GM19372 (cell line): ENCODE data around the gene SYT8.

Experiments
- ATAC-seq: cut with Tn5 transposase; IDR thresholded peaks from one replicate; pipeline ENCODE4 v1.9.1; 2021; ENCODE audit warnings: mild to moderate bottlenecking, low read depth, moderate library complexity; ENCODE audit not compliant: unreplicated experiment

SYT8 gene

GRCh38 chr11:1856306-1857005 is 21.7 kb downstream of the SYT8 start:
- no peak for ATAC-seq

GRCh38 chr11:1857064-1857463 is 22.3 kb downstream of the SYT8 start:
- no peak for ATAC-seq

DNA sequence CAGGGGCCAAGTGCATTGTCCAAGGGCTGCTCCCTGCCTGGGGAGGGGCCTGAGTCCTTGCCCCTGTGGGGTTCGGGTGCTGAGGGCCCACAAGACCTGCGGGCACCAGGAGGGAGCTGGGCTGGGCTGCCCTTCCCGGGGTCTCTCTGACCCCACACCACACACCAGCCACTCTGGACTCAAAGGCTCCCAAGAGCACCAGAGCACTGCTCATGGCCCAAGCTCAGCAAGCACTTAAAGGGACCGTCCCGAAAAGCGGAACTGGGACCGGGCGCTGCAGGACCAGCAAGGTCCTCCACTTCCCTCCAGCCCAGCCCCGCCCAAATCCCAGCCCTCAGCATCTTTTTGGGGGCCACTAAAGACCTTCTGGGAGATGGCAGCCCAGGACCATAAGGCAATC is 23.4 kb downstream of the SYT8 start:
- no peak for ATAC-seq

DNA sequence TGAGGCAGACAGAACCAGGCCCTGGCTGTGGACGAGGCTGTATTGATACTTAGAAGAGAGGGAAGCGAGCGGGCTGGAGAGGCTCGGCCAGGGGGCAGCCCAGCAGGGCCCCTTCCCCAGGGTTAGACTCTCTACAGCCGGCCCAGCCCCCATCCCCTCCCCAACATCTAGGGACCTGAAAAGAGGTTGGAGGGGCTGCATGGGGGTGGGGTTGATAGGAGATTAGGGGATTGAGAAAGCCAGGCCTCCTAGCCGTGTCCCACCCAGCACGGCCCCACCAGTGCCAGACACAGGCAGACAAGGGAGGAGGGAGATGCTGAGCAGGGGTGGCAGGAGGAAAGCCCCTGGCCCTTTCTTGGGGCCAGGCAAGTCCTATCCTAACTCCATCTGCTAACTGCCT is 23.8 kb downstream of the SYT8 start:
- no peak for ATAC-seq

GRCh38 chr11:1859004-1859403 is 24.2 kb downstream of the SYT8 start:
- no peak for ATAC-seq

DNA sequence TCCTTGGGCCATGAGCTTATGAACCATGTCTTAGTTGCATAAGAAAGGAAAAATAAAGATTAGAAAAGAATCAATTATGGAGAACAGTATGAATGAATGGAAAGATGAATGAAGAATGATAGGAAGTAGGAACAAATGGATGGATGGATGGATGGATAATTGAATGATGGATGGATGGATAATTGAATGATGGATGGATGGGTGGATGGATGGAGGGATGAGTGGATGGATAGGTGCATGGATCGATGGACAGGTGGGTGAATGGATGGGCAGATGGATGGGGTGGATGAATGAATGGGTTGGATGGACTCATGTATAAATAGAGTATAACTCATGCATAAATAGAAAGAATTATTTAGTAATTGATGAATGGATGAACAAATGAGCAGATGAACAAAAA is 25.3 kb downstream of the SYT8 start:
- no peak for ATAC-seq

DNA sequence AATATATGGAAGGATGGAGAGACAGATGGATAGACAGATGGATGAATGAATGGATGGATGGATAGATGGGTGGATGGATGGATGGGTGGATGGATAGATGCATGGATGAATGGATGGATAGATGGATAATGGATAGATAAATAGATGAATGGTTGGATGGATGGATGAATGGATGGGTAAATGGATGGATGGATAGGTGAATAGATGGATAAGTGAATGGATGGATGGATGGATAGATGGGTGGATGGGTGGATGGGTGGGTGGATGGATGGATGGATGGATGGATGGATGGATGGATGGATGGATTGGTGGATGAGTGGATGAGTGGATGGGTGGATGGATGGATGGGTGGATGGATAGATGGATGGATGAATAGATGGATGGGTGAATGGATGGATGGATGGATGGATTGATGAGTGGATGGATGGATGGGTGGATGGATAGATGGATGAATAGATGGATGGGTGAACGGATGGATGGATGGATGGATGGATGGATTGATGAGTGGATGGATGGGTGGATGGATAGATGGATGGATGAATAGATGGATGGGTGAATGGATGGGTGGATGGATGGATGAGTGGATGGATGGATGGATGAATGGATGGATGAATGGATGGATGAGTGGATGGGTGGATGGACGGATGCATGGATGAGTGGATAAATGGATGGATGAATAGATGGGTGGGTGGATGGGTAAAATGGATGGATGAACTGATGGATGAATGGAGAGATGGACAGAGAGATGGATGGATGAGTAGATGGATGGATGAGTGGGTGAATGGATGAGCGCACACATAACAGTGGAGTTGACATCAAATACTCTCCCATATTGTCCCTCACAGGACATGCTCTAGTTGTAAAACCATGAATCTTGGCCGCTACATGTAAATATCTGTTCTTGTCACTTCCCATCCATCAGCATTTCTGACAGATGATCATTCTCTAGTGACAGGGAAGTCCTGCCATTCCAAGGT is 26.9 kb downstream of the SYT8 start:
- ATAC-seq, result no peak

DNA sequence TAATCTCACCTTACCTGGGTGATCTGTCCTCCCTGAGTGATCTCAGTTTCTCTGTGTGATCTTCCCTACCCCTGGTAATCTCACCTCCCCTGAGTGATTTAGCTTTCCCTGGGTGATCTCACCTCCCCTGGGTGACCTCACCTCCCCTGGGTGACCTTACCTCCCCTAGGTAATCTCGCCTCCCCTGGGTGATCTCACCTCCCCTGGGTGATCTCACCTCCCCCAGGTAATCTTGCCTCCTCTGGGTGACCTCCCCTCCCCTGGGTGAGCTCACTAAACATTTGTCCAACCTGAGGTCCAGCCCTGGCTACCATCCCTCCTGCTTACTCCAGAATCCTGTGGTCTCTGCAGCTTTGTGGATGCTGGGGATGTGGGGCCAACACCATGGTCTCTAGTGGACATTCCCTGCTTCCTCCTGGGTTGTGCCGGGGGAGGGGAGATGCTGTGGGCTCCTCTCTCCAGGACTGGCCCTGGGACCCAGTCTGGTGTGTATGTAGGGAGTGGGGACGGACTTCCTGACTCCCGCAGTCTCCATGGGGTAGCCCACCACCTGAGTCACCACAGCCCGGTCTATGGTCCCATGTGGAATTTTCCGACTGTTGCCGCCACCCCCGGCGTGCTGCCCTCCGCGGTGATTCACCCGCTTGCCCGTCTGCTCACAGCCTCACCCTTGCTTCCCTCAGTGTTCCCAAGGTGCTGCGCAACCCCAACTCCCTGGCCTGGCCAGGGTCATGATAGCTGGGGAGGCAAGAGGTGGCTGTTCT is 28.0 kb downstream of the SYT8 start:
- no peak for ATAC-seq

GRCh38 chr11:1863352-1864216 is 28.8 kb downstream of the SYT8 start:
- no peak for ATAC-seq

DNA sequence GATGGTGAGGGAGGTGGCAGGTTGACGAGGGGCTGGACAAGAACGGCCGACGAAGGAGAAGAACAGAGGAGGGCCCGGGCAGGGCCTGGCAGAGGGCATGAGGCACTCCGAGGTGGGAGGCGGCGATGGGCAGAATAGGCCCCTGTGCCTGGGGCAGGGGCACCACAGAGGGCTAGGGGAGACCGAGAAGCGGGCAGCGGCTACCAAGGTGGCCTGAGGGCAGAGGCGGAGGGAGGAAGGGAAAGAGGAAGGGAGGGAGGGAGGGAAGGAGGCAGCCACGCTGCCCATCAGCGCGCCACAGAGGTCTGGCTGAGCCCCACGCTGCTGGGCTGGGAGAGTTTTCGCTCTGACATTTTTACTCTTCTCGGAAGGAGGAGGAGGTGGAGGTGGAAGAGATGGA is 29.4 kb downstream of the SYT8 start:
- ATAC-seq, result no peak

- ATAC-seq, result no peak
Measured at GRCh38 chr11:1864831-1865665, 30.3 kb downstream of the SYT8 start.

DNA sequence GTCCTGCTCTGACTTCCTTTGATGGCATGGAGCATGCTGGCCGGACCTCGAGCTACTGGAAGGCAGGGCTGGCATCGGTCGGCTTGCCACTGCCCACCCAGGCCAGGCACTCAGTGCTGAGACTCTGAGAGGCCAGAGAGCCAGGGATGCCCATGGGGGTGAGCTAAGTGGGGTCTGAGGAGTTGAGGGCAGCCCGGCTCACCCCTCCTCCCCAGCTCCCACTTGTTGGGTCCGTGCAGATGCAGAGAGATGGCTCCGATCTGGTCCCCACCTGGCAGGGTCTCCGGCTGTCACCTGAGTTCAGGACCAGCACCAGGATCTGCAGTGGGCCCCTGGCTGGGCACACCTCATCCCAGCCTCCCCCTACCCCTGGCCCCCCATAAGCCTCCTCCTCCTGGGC is 31.4 kb downstream of the SYT8 start:
- ATAC-seq, result no peak

- no peak for ATAC-seq
Measured at GRCh38 chr11:1866776-1867175, 32.0 kb downstream of the SYT8 start.

- ATAC-seq, result no peak
Measured at GRCh38 chr11:1867381-1867780, 32.6 kb downstream of the SYT8 start.

- no peak for ATAC-seq
Measured at GRCh38 chr11:1868056-1868635, 33.4 kb downstream of the SYT8 start.

DNA sequence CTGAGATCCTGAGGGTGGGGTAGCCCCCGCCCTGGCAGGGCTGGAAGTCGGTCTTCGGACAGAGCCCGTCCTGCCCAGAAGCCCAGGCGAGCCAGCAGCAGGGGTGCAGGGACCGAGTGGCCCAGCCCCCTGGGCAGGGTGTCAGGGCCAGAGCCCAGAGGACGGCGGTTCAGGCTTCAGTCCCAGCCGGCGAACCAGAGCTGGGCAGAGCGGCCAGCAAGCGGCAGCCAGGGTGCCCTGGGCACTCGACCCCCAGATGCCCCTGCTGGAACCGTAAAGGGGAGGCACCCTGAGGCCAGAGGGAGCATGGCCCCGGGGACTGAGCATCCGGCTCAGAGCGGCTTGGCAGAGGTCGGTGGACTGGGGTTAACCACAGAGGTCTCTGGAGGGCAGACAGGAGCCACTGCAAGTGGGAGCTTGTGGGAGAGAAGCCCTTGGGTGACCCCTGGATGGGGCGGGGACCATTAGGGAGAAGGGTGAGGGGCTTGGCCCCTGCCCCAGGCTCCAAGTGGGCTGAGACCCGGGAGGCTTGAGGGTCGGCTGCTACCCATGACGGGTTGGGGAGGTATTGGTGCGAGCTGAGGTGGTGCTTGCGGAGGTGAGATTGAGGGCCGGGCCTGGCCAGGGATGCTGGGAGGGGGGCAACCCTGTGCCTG is 34.0 kb downstream of the SYT8 start:
- no peak for ATAC-seq

DNA sequence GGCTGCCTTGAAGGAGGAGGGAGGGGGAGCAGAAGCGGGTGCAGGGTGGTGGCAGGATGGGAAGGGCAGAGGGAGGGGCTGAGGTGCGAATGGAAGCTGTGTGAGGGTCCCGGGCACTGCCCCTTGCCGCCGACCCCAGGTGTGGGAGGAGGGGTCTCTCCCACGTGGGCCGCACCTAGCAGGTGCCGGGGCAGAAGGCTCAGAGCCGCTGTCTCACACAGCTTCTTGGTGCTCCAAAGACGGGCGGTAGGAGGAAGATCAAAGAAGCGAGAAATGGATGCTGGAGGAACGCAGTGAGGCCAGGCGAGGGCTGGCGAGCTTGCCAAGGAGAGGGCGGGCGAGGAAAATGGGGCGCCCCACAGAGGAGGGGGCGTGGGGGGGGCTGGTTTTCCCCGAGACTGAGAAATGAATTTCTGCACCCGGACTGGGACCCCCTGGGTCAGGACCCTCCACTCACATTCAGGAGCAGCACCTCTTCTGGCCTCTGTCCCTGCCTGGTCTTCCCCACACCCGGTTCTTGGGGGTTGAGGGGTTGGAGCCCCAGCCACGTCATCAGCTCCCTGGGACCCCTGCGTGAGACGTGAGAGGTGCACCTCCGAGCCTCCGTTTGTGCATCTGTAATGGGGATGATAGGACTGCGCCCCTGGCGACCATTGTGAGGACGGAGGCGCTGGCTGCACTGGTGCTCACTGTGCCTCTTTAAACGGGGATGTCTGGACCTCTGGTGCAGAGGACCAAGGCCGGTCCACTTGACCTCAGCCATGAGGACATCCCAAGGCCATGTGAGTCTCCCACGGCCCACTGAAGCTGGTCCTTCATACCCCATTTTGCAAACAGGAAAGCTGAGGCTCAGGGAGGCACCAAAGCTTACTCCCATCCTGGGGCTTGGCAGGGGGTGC is 34.9 kb downstream of the SYT8 start:
- no peak for ATAC-seq
